ENCODE results near the gene LYSMD2. TPM values are rescaled to one million over a fixed set of nuclear protein-coding genes. Genes with fewer than 3 reads are reported as not detected.

The LYSMD2 gene
- total and polyA plus RNA-seq, 8 donors: 5.0 to 29.7 (median 8.0) TPM

GRCh38 chr15:51771773-51772172 lies 34.3 kb upstream of the LYSMD2 start:
- no peaks in the 10 kb centered on the region for H3K4me1 ChIP-seq
- no peaks in the 10 kb centered on the region for H3K27me3 ChIP-seq
- 55 to 59% methylated on average over 1 of the region's 1 CpG for WGBS, 2 donors
- H3K4me3 ChIP-seq: no peak overlapping the region
- peak in 2 of 4 donors; percentile 28 to 38 for ATAC-seq
- no peaks in the 10 kb centered on the region for H3K36me3 ChIP-seq
- intact Hi-C loops (cut with DNase I): loop anchor here in 2 of 3 donors (5.0 kb wide), 2 partner anchors 119 to 124 kb away; no protein-coding TSS in a partner anchor
- DNase-seq: no peak
- no peak for FAIRE-seq
- H3K27ac ChIP-seq: no peak overlapping the region
- no peak for TF ChIP-seq CTCF (IDR thresholded peaks at IDR 0.05)
- no peaks in the 10 kb centered on the region for H3K9me3 ChIP-seq

GRCh38 chr15:51770902-51771301 lies 33.4 kb upstream of the LYSMD2 start:
- no peaks in the 10 kb centered on the region for H3K36me3 ChIP-seq
- TF ChIP-seq CTCF (IDR thresholded peaks at IDR 0.05): no peak
- 53 to 82% methylated on average over 3 of the region's 3 CpGs for WGBS, 2 donors
- no peak overlapping the region for H3K4me3 ChIP-seq
- DNase-seq: no peak
- ATAC-seq: no peak
- no peaks in the 10 kb centered on the region for H3K4me1 ChIP-seq
- H3K27me3 ChIP-seq: no peaks in the 10 kb centered on the region
- intact Hi-C loops (cut with DNase I): loop anchor here in 2 of 3 donors (5.0 kb wide), 2 partner anchors 119 to 124 kb away; no protein-coding TSS in a partner anchor
- no peak overlapping the region for H3K27ac ChIP-seq
- no peak for FAIRE-seq
- H3K9me3 ChIP-seq: no peaks in the 10 kb centered on the region

GRCh38 chr15:51768018-51768417 lies 30.6 kb upstream of the LYSMD2 start:
- intact Hi-C loops (cut with DNase I): loop anchor here in 1 of 3 donors (10.0 kb wide), 1 partner anchor 113 kb away; no protein-coding TSS in a partner anchor
- no peak for DNase-seq
- Histone ChIP-seq H3K4me1 (no peaks in the 10 kb centered on the region), H3K27ac (no peak overlapping the region), H3K4me3 (no peak overlapping the region), H3K9me3 (no peaks in the 10 kb centered on the region), H3K27me3 (no peaks in the 10 kb centered on the region), H3K36me3 (no peaks in the 10 kb centered on the region)
- no peak for ATAC-seq
- WGBS, 2 donors: 74 to 80% methylated on average over 9 of the region's 9 CpGs
- no peak for FAIRE-seq
- TF ChIP-seq CTCF (IDR thresholded peaks at IDR 0.05): no peak

- Histone ChIP-seq H3K9me3 (no peaks in the 10 kb centered on the region), H3K4me1 (no peaks in the 10 kb centered on the region), H3K27me3 (no peaks in the 10 kb centered on the region), H3K4me3 (no peak overlapping the region), H3K27ac (no peak overlapping the region), H3K36me3 (no peaks in the 10 kb centered on the region)
- no peak for FAIRE-seq
- 78 to 92% methylated on average over 1 of the region's 1 CpG for WGBS, 2 donors
- no peak for TF ChIP-seq CTCF (IDR thresholded peaks at IDR 0.05)
- ATAC-seq: no peak
- intact Hi-C loops (cut with DNase I): loop anchor here in 1 of 3 donors (10.0 kb wide), 1 partner anchor 112 kb away; no protein-coding TSS in a partner anchor
- no peak for DNase-seq
These were observed 28.9 kb upstream of the LYSMD2 start for GRCh38 chr15:51766341-51766740.

GRCh38 chr15:51765751-51766150 lies 28.3 kb upstream of the LYSMD2 start:
- Histone ChIP-seq H3K36me3 (no peaks in the 10 kb centered on the region), H3K4me3 (no peak overlapping the region), H3K27ac (no peak overlapping the region), H3K27me3 (no peaks in the 10 kb centered on the region), H3K4me1 (no peaks in the 10 kb centered on the region), H3K9me3 (no peaks in the 10 kb centered on the region)
- intact Hi-C loops (cut with DNase I): loop anchor here in 1 of 3 donors (10.0 kb wide), 1 partner anchor 111 kb away; no protein-coding TSS in a partner anchor
- FAIRE-seq (no peak), DNase-seq (no peak), ATAC-seq (no peak)
- no peak for TF ChIP-seq CTCF (IDR thresholded peaks at IDR 0.05)
- 79 to 87% methylated on average over 7 of the region's 7 CpGs for WGBS, 2 donors
